Measurements from ENCODE around the gene MEIS1. TPM values are rescaled to one million over a fixed set of nuclear protein-coding genes. Genes with fewer than 3 reads are reported as not detected.

Gene MEIS1
- total and polyA plus RNA-seq, 4 donors = 9.0 to 158 (median 41.0) TPM

DNA sequence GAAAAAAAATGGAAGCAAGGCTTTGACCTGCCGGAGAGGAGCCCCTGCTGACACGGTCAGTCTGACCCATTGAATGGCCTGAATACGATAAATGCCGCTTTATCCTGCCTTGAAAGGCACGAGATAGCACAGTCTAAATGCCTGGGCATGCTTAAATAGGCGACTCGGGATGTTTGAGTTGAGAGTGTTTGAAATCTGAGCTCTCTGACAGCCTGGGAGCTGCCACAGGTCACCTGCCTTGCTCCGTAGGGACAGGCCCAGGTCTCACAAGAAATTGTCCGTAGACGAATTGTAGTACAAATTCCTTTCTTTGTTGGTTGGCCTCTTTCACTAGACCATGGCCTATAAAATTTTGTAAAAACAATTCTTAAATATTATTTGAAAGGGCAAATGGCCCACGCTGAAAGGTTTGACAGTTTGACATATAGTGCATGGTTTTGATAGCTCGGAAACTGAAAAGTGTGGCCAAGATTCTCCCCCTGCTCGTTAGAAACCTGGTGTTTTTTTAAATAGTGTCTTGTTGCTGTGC, 72.8 kb downstream of the MEIS1 start:
- 66 to 69% methylated on average over 13 of the region's 13 CpGs for WGBS, 2 donors
- Histone ChIP-seq H3K27ac (ENCODE audit: low read depth in 1 of 2, low read length in 1 of 2) (peak overlapping the region in 1 of 2 donors; percentile 43), H3K9ac (ENCODE audit: insufficient read depth in 1 of 2, low read length in 2 of 2) (peak overlapping the region; percentile 38 to 46), H3K4me3 (no peak overlapping the region), H3K27me3 (ENCODE audit: control insufficient read depth in 3 of 3, insufficient read depth in 3 of 3, low read length in 2 of 3) (no peaks in the 10 kb centered on the region), H3K4me1 (ENCODE audit: control insufficient read depth in 5 of 5, insufficient read depth in 5 of 5, low read length in 5 of 5) (peaks cover 5 to 48% (median 23%) of the 10 kb centered on the region in 5 donors), H3K36me3 (ENCODE audit: control insufficient read depth in 4 of 4, insufficient read depth in 4 of 4, low read length in 4 of 4) (peaks cover 0 to 37% (median 9%) of the 10 kb centered on the region in 4 donors), H3K9me3 (ENCODE audit: control insufficient read depth in 4 of 4, insufficient read depth in 3 of 4, low read length in 3 of 4) (no peaks in the 10 kb centered on the region)
- ATAC-seq (ENCODE audit: insufficient read depth, low FRiP score) = no peak
- TF ChIP-seq, protein P1, sequence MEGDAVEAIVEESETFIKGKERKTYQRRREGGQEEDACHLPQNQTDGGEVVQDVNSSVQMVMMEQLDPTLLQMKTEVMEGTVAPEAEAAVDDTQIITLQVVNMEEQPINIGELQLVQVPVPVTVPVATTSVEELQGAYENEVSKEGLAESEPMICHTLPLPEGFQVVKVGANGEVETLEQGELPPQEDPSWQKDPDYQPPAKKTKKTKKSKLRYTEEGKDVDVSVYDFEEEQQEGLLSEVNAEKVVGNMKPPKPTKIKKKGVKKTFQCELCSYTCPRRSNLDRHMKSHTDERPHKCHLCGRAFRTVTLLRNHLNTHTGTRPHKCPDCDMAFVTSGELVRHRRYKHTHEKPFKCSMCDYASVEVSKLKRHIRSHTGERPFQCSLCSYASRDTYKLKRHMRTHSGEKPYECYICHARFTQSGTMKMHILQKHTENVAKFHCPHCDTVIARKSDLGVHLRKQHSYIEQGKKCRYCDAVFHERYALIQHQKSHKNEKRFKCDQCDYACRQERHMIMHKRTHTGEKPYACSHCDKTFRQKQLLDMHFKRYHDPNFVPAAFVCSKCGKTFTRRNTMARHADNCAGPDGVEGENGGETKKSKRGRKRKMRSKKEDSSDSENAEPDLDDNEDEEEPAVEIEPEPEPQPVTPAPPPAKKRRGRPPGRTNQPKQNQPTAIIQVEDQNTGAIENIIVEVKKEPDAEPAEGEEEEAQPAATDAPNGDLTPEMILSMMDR (IDR thresholded peaks at IDR 0.05; ENCODE audit: control extremely low read depth, extremely low read depth) = no peak
- DNase-seq = peak in 1 of 3 donors; percentile 55

- TF ChIP-seq, protein P1 (IDR thresholded peaks at IDR 0.05; ENCODE audit: control extremely low read depth, extremely low read depth) = no peak
- Histone ChIP-seq H3K36me3 (ENCODE audit: control insufficient read depth in 4 of 4, insufficient read depth in 4 of 4, low read length in 4 of 4) (peaks cover 0 to 33% (median 7%) of the 10 kb centered on the region in 4 donors), H3K27ac (ENCODE audit: low read depth in 1 of 2, low read length in 1 of 2) (peak overlapping the region in 1 of 2 donors; percentile 47), H3K4me3 (no peak overlapping the region), H3K27me3 (ENCODE audit: control insufficient read depth in 3 of 3, insufficient read depth in 3 of 3, low read length in 2 of 3) (no peaks in the 10 kb centered on the region), H3K9me3 (ENCODE audit: control insufficient read depth in 4 of 4, insufficient read depth in 3 of 4, low read length in 3 of 4) (no peaks in the 10 kb centered on the region), H3K9ac (ENCODE audit: insufficient read depth in 1 of 2, low read length in 2 of 2) (no peak overlapping the region), H3K4me1 (ENCODE audit: control insufficient read depth in 5 of 5, insufficient read depth in 5 of 5, low read length in 5 of 5) (peaks cover 4 to 48% (median 23%) of the 10 kb centered on the region in 5 donors)
- ATAC-seq (ENCODE audit: insufficient read depth, low FRiP score) (no peak), DNase-seq (peak in 2 of 3 donors; percentile 55 to 62)
- WGBS, 2 donors = 41 to 44% methylated on average over 17 of the region's 17 CpGs
Observed at GRCh38 chr2:66508484-66509071, 73.7 kb downstream of the MEIS1 start.

DNA sequence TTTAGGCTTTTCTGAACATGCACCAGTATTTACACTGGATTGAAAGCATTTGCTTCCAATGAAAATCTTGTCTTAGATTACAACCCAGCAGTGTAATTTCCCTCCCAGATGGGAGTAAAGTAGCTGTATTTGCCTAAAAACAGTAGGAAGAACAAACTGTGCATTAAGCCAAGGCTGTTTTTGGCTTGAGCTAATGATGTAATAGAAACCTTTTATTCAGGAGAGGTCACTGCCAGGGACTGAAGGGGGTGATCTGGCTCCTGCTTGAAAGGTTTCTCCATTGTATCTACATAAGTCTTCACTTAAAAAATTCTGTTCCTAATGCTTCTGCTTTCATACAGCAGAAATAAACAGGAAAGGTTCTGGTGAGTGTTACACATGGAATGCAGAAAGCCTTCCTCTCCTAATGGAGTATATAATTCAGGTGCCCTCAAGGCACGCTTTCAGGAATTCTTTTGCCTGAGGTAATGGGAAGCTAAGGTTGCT, 74.4 kb downstream of the MEIS1 start:
- H3K4me1 ChIP-seq (ENCODE audit: control insufficient read depth in 5 of 5, insufficient read depth in 5 of 5, low read length in 5 of 5) = peaks cover 4 to 48% (median 23%) of the 10 kb centered on the region in 5 donors
- no peak overlapping the region for H3K27ac ChIP-seq (ENCODE audit: low read depth in 1 of 2, low read length in 1 of 2)
- TF ChIP-seq, protein P1 (IDR thresholded peaks at IDR 0.05; ENCODE audit: control extremely low read depth, extremely low read depth) = no peak
- no peaks in the 10 kb centered on the region for H3K9me3 ChIP-seq (ENCODE audit: control insufficient read depth in 4 of 4, insufficient read depth in 3 of 4, low read length in 3 of 4)
- H3K4me3 ChIP-seq = no peak overlapping the region
- H3K36me3 ChIP-seq (ENCODE audit: control insufficient read depth in 4 of 4, insufficient read depth in 4 of 4, low read length in 4 of 4) = peaks cover 0 to 36% (median 7%) of the 10 kb centered on the region in 4 donors
- H3K9ac ChIP-seq (ENCODE audit: insufficient read depth in 1 of 2, low read length in 2 of 2) = no peak overlapping the region
- DNase-seq (no peak), ATAC-seq (ENCODE audit: insufficient read depth, low FRiP score) (no peak)
- H3K27me3 ChIP-seq (ENCODE audit: control insufficient read depth in 3 of 3, insufficient read depth in 3 of 3, low read length in 2 of 3) = no peaks in the 10 kb centered on the region
- WGBS, 2 donors = 55 to 81% methylated on average over 1 of the region's 1 CpG
